Psoas muscle (tissue), 8 donors: Measurements from ENCODE around the gene HK3. TPM values are rescaled to one million over a fixed set of nuclear protein-coding genes. Genes with fewer than 3 reads are reported as not detected.

ENCODE experiments used
- ATAC-seq, 4 donors: fragments of 200-7000 bp; cut with Tn5 transposase; one replicate each; pipeline ENCODE4 v1.9.1; 2020; ENCODE audit warnings: moderate library complexity in 3 of 4, mild to moderate bottlenecking in 2 of 4
- DNase-seq, 2 donors: peaks; one replicate each; pipeline ENCODE4 v3.0.0-alpha.2; 2020
- H3K27ac ChIP-seq: fragments of 200-600 bp; one replicate; pipeline ENCODE4 v1.8.0; 2022
- H3K27me3 ChIP-seq, 3 donors: fragments of 200-600 bp in 1 of 3; one replicate each; pipeline versions ENCODE4 v1.6.1 to v1.8.0; 2013 to 2022; ENCODE audit warnings: low read length in 2 of 3, mild to moderate bottlenecking in 2 of 3, moderate library complexity in 1 of 3; ENCODE audit not compliant: insufficient read depth in 3 of 3
- H3K36me3 ChIP-seq, 2 donors: fragments of 200-600 bp in 1 of 2; one replicate each; pipeline versions ENCODE4 v1.6.1 to v1.8.0; 2013 to 2022; ENCODE audit warnings: low read depth in 1 of 2, mild to moderate bottlenecking in 1 of 2, moderate library complexity in 1 of 2; ENCODE audit not compliant: insufficient read depth in 1 of 2
- H3K4me1 ChIP-seq: fragments of 200-600 bp; one replicate; pipeline ENCODE4 v1.8.0; 2022
- H3K4me3 ChIP-seq: fragments of 200-600 bp; one replicate; pipeline ENCODE4 v1.8.0; 2022; ENCODE audit warnings: mild to moderate bottlenecking
- H3K9me3 ChIP-seq: fragments of 200-600 bp; one replicate; pipeline ENCODE4 v1.8.0; 2022
- CTCF ChIP-seq: fragments of 200-600 bp; IDR thresholded peaks from one replicate; pipeline ENCODE4 v1.8.0; 2022; ENCODE audit warnings: antibody characterized with exemption
- WGBS, 3 donors: extraction: QIAGEN DNeasy Blood & Tissue Kit; methylation state at CpG; one replicate each; pipeline versions ENCODE4 v1.1.6 to v1.1.7; 2013; 5-methylcytosine and 5-hydroxymethylcytosine counted together
- intact Hi-C, 2 donors: fragments of 100-400 bp; cut with DNase I; formaldehyde crosslinking; loops; one replicate each; pipeline versions ENCODE4 v1.11.0 to v1.14.2; 2022
- polyA plus RNA-seq, 3 donors: library from polyadenylated mRNA; stranded (reverse); fragments of 200-250 nt; gene quantifications; one replicate each; pipeline ENCODE4 v1.2.3, GENCODE V29; 2013
- total RNA-seq, 4 donors: library from RNA; stranded (reverse); fragmentation: NEBNext Ultra II Directional in 2 of 4; extraction: Animal tissue kit (Norgen Biotek cat#: 25700) in 2 of 4; gene quantifications; one replicate each; pipeline versions ENCODE4 v1.2.1 to v1.2.4, GENCODE V29; 2021 to 2023
- donor health status: healthy with polysubstance abuse.
- donor health status: DM: no; HTN: no; CAD: no; lungs with moderate emphysema.
- donor health status: Bipolar disorder and iron deficiency.
- donor health status: healthy.
- donor health status: DM: yes; HTN: yes; CAD: no.
- donor health status: DM: no; HTN: no; CAD: no.
- donor health status: DM: no; HTN: no; CAD: no.
- donor health status: DM: yes; HTN: yes; CAD: no.

The HK3 gene
- total and polyA plus RNA-seq, 7 donors = 1.6 to 3.1 (median 2.4) TPM

GRCh38 chr5:176855598-176855997 is 43.5 kb downstream of the HK3 start:
- Histone ChIP-seq H3K36me3 (no peaks in the 10 kb centered on the region), H3K27ac (no peak overlapping the region), H3K4me3 (no peak overlapping the region), H3K27me3 (peaks cover 0 to 21% (median 8%) of the 10 kb centered on the region in 3 donors), H3K4me1 (no peaks in the 10 kb centered on the region), H3K9me3 (no peaks in the 10 kb centered on the region)
- ATAC-seq = no peak
- no peak for TF ChIP-seq CTCF
- 91 to 94% (median 93%) methylated on average over 17 to 18 of the region's 18 CpGs for WGBS, 3 donors
- DNase-seq = no peak
- intact Hi-C loops = no loop called here

GRCh38 chr5:176854164-176854563 is 45.0 kb downstream of the HK3 start:
- Histone ChIP-seq H3K27ac (no peak overlapping the region), H3K4me1 (no peaks in the 10 kb centered on the region), H3K4me3 (no peak overlapping the region), H3K36me3 (no peaks in the 10 kb centered on the region), H3K27me3 (peaks cover 0 to 27% (median 10%) of the 10 kb centered on the region in 3 donors), H3K9me3 (no peaks in the 10 kb centered on the region)
- no peak for ATAC-seq
- intact Hi-C loops = no loop called here
- 57 to 69% (median 66%) methylated on average over 8 of the region's 8 CpGs for WGBS, 3 donors
- DNase-seq = no peak
- no peak for TF ChIP-seq CTCF

GRCh38 chr5:176853151-176853778 is 45.9 kb downstream of the HK3 start:
- H3K9me3 ChIP-seq = no peaks in the 10 kb centered on the region
- H3K36me3 ChIP-seq = no peaks in the 10 kb centered on the region
- intact Hi-C loops = no loop called here
- DNase-seq (no peak), ATAC-seq (no peak)
- H3K27me3 ChIP-seq = peaks cover 0 to 36% (median 10%) of the 10 kb centered on the region in 3 donors
- H3K4me3 ChIP-seq = no peak overlapping the region
- TF ChIP-seq CTCF = no peak
- no peak overlapping the region for H3K27ac ChIP-seq
- WGBS, 3 donors = 78 to 81% (median 81%) methylated on average over 20 of the region's 20 CpGs
- no peaks in the 10 kb centered on the region for H3K4me1 ChIP-seq

GRCh38 chr5:176851871-176852658 is 47.1 kb downstream of the HK3 start:
- H3K9me3 ChIP-seq = no peaks in the 10 kb centered on the region
- ATAC-seq (no peak), DNase-seq (no peak)
- peaks cover 1 to 46% (median 16%) of the 10 kb centered on the region in 3 donors for H3K27me3 ChIP-seq
- no peaks in the 10 kb centered on the region for H3K36me3 ChIP-seq
- no peak overlapping the region for H3K4me3 ChIP-seq
- no peak for TF ChIP-seq CTCF
- WGBS, 3 donors = 41 to 47% (median 46%) methylated on average over 17 of the region's 17 CpGs
- H3K27ac ChIP-seq = no peak overlapping the region
- no peaks in the 10 kb centered on the region for H3K4me1 ChIP-seq
- intact Hi-C loops = no loop called here
